HUDEP-2 (cell line): ENCODE data around the gene SFTPA1.
"Not testable (repeated sequence)": the region's sequence is repeated elsewhere in the genome, so short reads cannot be mapped to it uniquely, and the experiment has no call there.

Experiments
- DNase-seq, 76 experiments: peaks; one replicate each; lab custom pipeline; 2025; ENCODE audit not compliant: unreplicated experiment in 76 of 76; lab: John Stamatoyannopoulos, UW

Gene SFTPA1

GRCh38 chr10:79610601-79611191, at the start of gene SFTPA1:
Gene SFTPA1, plus strand, starts transcription at chr10:79610939. Its CDS starts 887 bp downstream, at chr10:79611826.
- no peak for DNase-seq

GRCh38 chr10:79561257-79561656, 49.5 kb upstream of the SFTPA1 start:
- DNase-seq = no peak

- DNase-seq = peak in 49 of 76 experiments; percentile 8 to 64 (median 30)
These were observed 48.5 kb upstream of the SFTPA1 start for GRCh38 chr10:79562135-79562756.

GRCh38 chr10:79563426-79563825, 47.3 kb upstream of the SFTPA1 start:
- DNase-seq = no peak

- not testable (repeated sequence) for DNase-seq
These were observed 40.1 kb upstream of the SFTPA1 start for GRCh38 chr10:79570624-79571023.

- DNase-seq = no peak
These were observed 31.4 kb upstream of the SFTPA1 start for GRCh38 chr10:79579361-79579760.

- DNase-seq = no peak
These were observed 29.7 kb upstream of the SFTPA1 start for GRCh38 chr10:79581044-79581443.

GRCh38 chr10:79582096-79582495, 28.6 kb upstream of the SFTPA1 start:
- DNase-seq = no peak

GRCh38 chr10:79582954-79583353, 27.8 kb upstream of the SFTPA1 start:
- not testable (repeated sequence) for DNase-seq

GRCh38 chr10:79583488-79584024, 27.2 kb upstream of the SFTPA1 start:
- no peak for DNase-seq

GRCh38 chr10:79585870-79586527, 24.7 kb upstream of the SFTPA1 start:
- DNase-seq = no peak

GRCh38 chr10:79586933-79587332, 23.8 kb upstream of the SFTPA1 start:
- DNase-seq = no peak

- no peak for DNase-seq
These were observed 21.9 kb upstream of the SFTPA1 start for GRCh38 chr10:79588800-79589199.

GRCh38 chr10:79593377-79593776, 17.4 kb upstream of the SFTPA1 start:
- no peak for DNase-seq

- not testable (repeated sequence) for DNase-seq
These were observed 16.2 kb upstream of the SFTPA1 start for GRCh38 chr10:79594565-79594964.

GRCh38 chr10:79595510-79595909, 15.2 kb upstream of the SFTPA1 start:
- no peak for DNase-seq

- DNase-seq = not testable (repeated sequence)
These were observed 11.1 kb upstream of the SFTPA1 start for GRCh38 chr10:79599644-79600043.

- no peak for DNase-seq
These were observed 8.8 kb upstream of the SFTPA1 start for GRCh38 chr10:79601939-79602338.

GRCh38 chr10:79602953-79603352, 7.8 kb upstream of the SFTPA1 start:
- no peak for DNase-seq

GRCh38 chr10:79604294-79604693, 6.4 kb upstream of the SFTPA1 start:
- no peak for DNase-seq

GRCh38 chr10:79605308-79605707, 5.4 kb upstream of the SFTPA1 start:
- no peak for DNase-seq
